Mesendoderm (in vitro differentiated cells): ENCODE results near the gene SP3.

Experiments used
- DNase-seq: peaks from one replicate; pipeline ENCODE4 v3.0.0; 2013
- H2AK5ac ChIP-seq: 2 replicates; pipeline ENCODE4 v1.6.1; 2013; ENCODE audit warnings: low read length, inconsistent platforms
- H2BK120ac ChIP-seq: 2 replicates; pipeline ENCODE4 v1.6.1; 2013; ENCODE audit warnings: low read depth, mild to moderate bottlenecking, low read length, moderate library complexity, mixed read lengths
- H2BK15ac ChIP-seq: replicated peaks from 2 replicates; pipeline ENCODE4 v1.6.1; 2013; ENCODE audit warnings: low read depth, mild to moderate bottlenecking, moderate library complexity
- H2BK5ac ChIP-seq: 2 replicates; pipeline ENCODE4 v1.6.1; 2013; ENCODE audit warnings: low read length, inconsistent platforms
- H3K18ac ChIP-seq: 2 replicates; pipeline ENCODE4 v1.6.1; 2013; ENCODE audit warnings: mild to moderate bottlenecking, low read length, mixed read lengths
- H3K23ac ChIP-seq: one replicate; pipeline ENCODE4 v1.6.1; 2013; ENCODE audit warnings: low read length
- H3K27ac ChIP-seq: 2 replicates; pipeline ENCODE4 v1.5.1; 2013; ENCODE audit warnings: low read depth, mild to moderate bottlenecking, inconsistent platforms, low read length, moderate library complexity
- H3K27me3 ChIP-seq: 2 replicates; pipeline ENCODE4 v1.6.1; 2013; ENCODE audit warnings: low read length, control low read depth, mild to moderate bottlenecking, inconsistent platforms; ENCODE audit not compliant: insufficient read depth, poor library complexity
- H3K36me3 ChIP-seq: 2 replicates; pipeline ENCODE4 v1.6.1; 2013; ENCODE audit warnings: low read length, inconsistent platforms; ENCODE audit not compliant: control insufficient read depth, insufficient read depth
- H3K4ac ChIP-seq: one replicate; pipeline ENCODE4 v1.6.1; 2013; ENCODE audit warnings: low read depth, mild to moderate bottlenecking, low read length, moderate library complexity
- H3K4me1 ChIP-seq: 2 replicates; pipeline ENCODE4 v1.6.1; 2013; ENCODE audit warnings: low read depth, low read length, inconsistent platforms; ENCODE audit not compliant: control insufficient read depth
- H3K4me2 ChIP-seq: 2 replicates; pipeline ENCODE4 v1.6.1; 2013; ENCODE audit warnings: low read length
- H3K4me3 ChIP-seq: 2 replicates; pipeline ENCODE4 v1.5.1; 2013; ENCODE audit warnings: mild to moderate bottlenecking, low read length
- H3K56ac ChIP-seq: one replicate; pipeline ENCODE4 v1.6.1; 2013; ENCODE audit warnings: low read length
- H3K79me1 ChIP-seq: 2 replicates; pipeline ENCODE4 v1.6.1; 2013; ENCODE audit warnings: low read length, inconsistent platforms
- H3K79me2 ChIP-seq: 2 replicates; pipeline ENCODE4 v1.6.1; 2013; ENCODE audit warnings: mild to moderate bottlenecking, low read length; ENCODE audit not compliant: control insufficient read depth, insufficient read depth
- H3K9ac ChIP-seq: 2 replicates; pipeline ENCODE4 v1.6.1; 2013; ENCODE audit warnings: low read length, inconsistent platforms
- H4K5ac ChIP-seq: one replicate; pipeline ENCODE4 v1.6.1; 2013; ENCODE audit warnings: low read length
- H4K8ac ChIP-seq: one replicate; pipeline ENCODE4 v1.6.1; 2013; ENCODE audit warnings: low read depth, mild to moderate bottlenecking, control low read depth, low read length, moderate library complexity
- WGBS: extraction: QIAGEN DNeasy Blood & Tissue Kit; methylation state at CpG from one replicate; pipeline ENCODE4 v1.1.7; 2013; ENCODE audit warnings: low lambda C conversion rate, missing lambda C conversion rate; ENCODE audit not compliant: insufficient coverage; ENCODE audit errors: extremely low coverage; 5-methylcytosine and 5-hydroxymethylcytosine counted together

Gene SP3

GRCh38 chr2:173935305-173935704, 29.9 kb downstream of the SP3 start:
- no CpG with 5 or more reads among the region's 1 CpG for WGBS
- Histone ChIP-seq H3K27ac (no peak overlapping the region), H4K5ac (no peak overlapping the region), H4K8ac (no peak overlapping the region), H2BK5ac (no peak overlapping the region), H2BK15ac (no peak overlapping the region), H3K4me2 (no peak overlapping the region), H2AK5ac (no peak overlapping the region), H2BK120ac (no peak overlapping the region), H3K4me3 (no peak overlapping the region), H3K18ac (no peak overlapping the region), H3K27me3 (no peaks in the 10 kb centered on the region), H3K36me3 (no peaks in the 10 kb centered on the region), H3K4ac (no peak overlapping the region), H3K23ac (no peak overlapping the region), H3K4me1 (peaks cover 13% of the 10 kb centered on the region), H3K9ac (no peak overlapping the region), H3K79me2 (peaks cover 72% of the 10 kb centered on the region), H3K56ac (no peak overlapping the region), H3K79me1 (peaks cover 10% of the 10 kb centered on the region)
- DNase-seq = no peak

GRCh38 chr2:173934895-173935294, 30.3 kb downstream of the SP3 start:
- peaks cover 10% of the 10 kb centered on the region for H3K79me1 ChIP-seq
- H3K4me2 ChIP-seq = no peak overlapping the region
- WGBS = no CpG with 5 or more reads among the region's 5 CpGs

GRCh38 chr2:173931751-173932150, 33.4 kb downstream of the SP3 start:
- Histone ChIP-seq H3K27ac (no peak overlapping the region), H2BK15ac (no peak overlapping the region), H3K4me2 (no peak overlapping the region), H2BK120ac (no peak overlapping the region), H3K4me1 (no peaks in the 10 kb centered on the region), H3K18ac (no peak overlapping the region), H3K4me3 (no peak overlapping the region), H3K4ac (no peak overlapping the region), H2AK5ac (no peak overlapping the region), H3K36me3 (peaks cover 1% of the 10 kb centered on the region), H3K23ac (no peak overlapping the region), H3K9ac (no peak overlapping the region), H3K79me2 (peaks cover 69% of the 10 kb centered on the region), H3K56ac (no peak overlapping the region), H4K8ac (no peak overlapping the region), H2BK5ac (no peak overlapping the region), H4K5ac (no peak overlapping the region), H3K79me1 (peaks cover 18% of the 10 kb centered on the region), H3K27me3 (no peaks in the 10 kb centered on the region)
- no peak for DNase-seq
- no CpG with 5 or more reads among the region's 2 CpGs for WGBS

More at GRCh38 chr2:173934895-173935294, 30.3 kb downstream of the SP3 start:
- no peak overlapping the region for H2BK5ac ChIP-seq
- no peak overlapping the region for H3K18ac ChIP-seq
- H3K79me2 ChIP-seq = peaks cover 71% of the 10 kb centered on the region
- H3K27me3 ChIP-seq = no peaks in the 10 kb centered on the region
- no peak overlapping the region for H2BK15ac ChIP-seq
- H2AK5ac ChIP-seq = no peak overlapping the region
- H3K9ac ChIP-seq = no peak overlapping the region
- H3K4me1 ChIP-seq = peaks cover 9% of the 10 kb centered on the region
- no peak overlapping the region for H4K5ac ChIP-seq
- H2BK120ac ChIP-seq = no peak overlapping the region
- H3K4ac ChIP-seq = no peak overlapping the region
- H3K4me3 ChIP-seq = no peak overlapping the region
- no peak overlapping the region for H3K27ac ChIP-seq
- H3K36me3 ChIP-seq = no peaks in the 10 kb centered on the region
- H3K56ac ChIP-seq = no peak overlapping the region
- no peak overlapping the region for H3K23ac ChIP-seq
- no peak for DNase-seq
- no peak overlapping the region for H4K8ac ChIP-seq

GRCh38 chr2:173929441-173929840, 35.7 kb downstream of the SP3 start:
- H3K23ac ChIP-seq = no peak overlapping the region
- no peak overlapping the region for H3K9ac ChIP-seq
- H3K4me2 ChIP-seq = no peak overlapping the region
- no peak for DNase-seq
- H3K79me1 ChIP-seq = peaks cover 16% of the 10 kb centered on the region
- H4K8ac ChIP-seq = no peak overlapping the region
- no peak overlapping the region for H3K56ac ChIP-seq
- H2BK5ac ChIP-seq = no peak overlapping the region
- no peak overlapping the region for H3K18ac ChIP-seq
- no peaks in the 10 kb centered on the region for H3K4me1 ChIP-seq
- no CpG with 5 or more reads among the region's 1 CpG for WGBS
- H4K5ac ChIP-seq = no peak overlapping the region
- H2BK120ac ChIP-seq = no peak overlapping the region
- H3K4me3 ChIP-seq = no peak overlapping the region
- H3K27ac ChIP-seq = no peak overlapping the region
- H2AK5ac ChIP-seq = no peak overlapping the region
- peaks cover 60% of the 10 kb centered on the region for H3K79me2 ChIP-seq
- no peaks in the 10 kb centered on the region for H3K27me3 ChIP-seq
- H3K36me3 ChIP-seq = peaks cover 1% of the 10 kb centered on the region
- H3K4ac ChIP-seq = no peak overlapping the region
- no peak overlapping the region for H2BK15ac ChIP-seq

- Histone ChIP-seq H3K79me2 (peaks cover 55% of the 10 kb centered on the region), H2BK120ac (no peak overlapping the region), H3K4me3 (no peak overlapping the region), H2BK5ac (no peak overlapping the region), H3K4me1 (no peaks in the 10 kb centered on the region), H3K36me3 (peaks cover 1% of the 10 kb centered on the region), H4K5ac (no peak overlapping the region), H3K79me1 (peaks cover 19% of the 10 kb centered on the region), H3K56ac (no peak overlapping the region), H3K4ac (no peak overlapping the region), H3K9ac (no peak overlapping the region), H3K23ac (no peak overlapping the region), H4K8ac (no peak overlapping the region), H3K27me3 (no peaks in the 10 kb centered on the region), H2AK5ac (no peak overlapping the region), H3K4me2 (no peak overlapping the region), H3K18ac (no peak overlapping the region), H3K27ac (no peak overlapping the region), H2BK15ac (no peak overlapping the region)
- no peak for DNase-seq
These were observed 38.3 kb downstream of the SP3 start for GRCh38 chr2:173926875-173927274.

- no peak for DNase-seq
- Histone ChIP-seq H3K27ac (no peak overlapping the region), H3K4me2 (no peak overlapping the region), H4K8ac (no peak overlapping the region), H3K36me3 (no peaks in the 10 kb centered on the region), H3K56ac (no peak overlapping the region), H2AK5ac (no peak overlapping the region), H3K4me3 (no peak overlapping the region), H3K27me3 (no peaks in the 10 kb centered on the region), H3K23ac (no peak overlapping the region), H2BK120ac (no peak overlapping the region), H3K79me2 (peaks cover 50% of the 10 kb centered on the region), H3K4ac (no peak overlapping the region), H2BK15ac (no peak overlapping the region), H4K5ac (no peak overlapping the region), H2BK5ac (no peak overlapping the region), H3K79me1 (peaks cover 14% of the 10 kb centered on the region), H3K4me1 (no peaks in the 10 kb centered on the region), H3K18ac (no peak overlapping the region), H3K9ac (no peak overlapping the region)
- WGBS = no CpG with 5 or more reads among the region's 2 CpGs
These were observed 40.9 kb downstream of the SP3 start for GRCh38 chr2:173924285-173924684.
